Neural cell (in vitro differentiated cells): Measurements from ENCODE around the gene DEGS2. TPM values are rescaled to one million over a fixed set of nuclear protein-coding genes. Genes with fewer than 3 reads are reported as not detected.

ENCODE experiments used
- H2AFZ ChIP-seq: fragments of 200-600, 300-800 bp; sonication (generic), shearing (Covaris generic); 2 replicates; pipeline ENCODE4 v1.6.0; 2014; ENCODE audit warnings: low read depth, mild to moderate bottlenecking, antibody characterized with exemption, low read length, moderate library complexity
- H3F3A ChIP-seq: fragments of 200-600 bp; shearing (Covaris generic); 2 replicates; pipeline ENCODE4 v1.6.1; 2016; ENCODE audit warnings: mild to moderate bottlenecking, moderate library complexity, mixed read lengths, antibody characterized with exemption, low read length; ENCODE audit not compliant: insufficient read depth, poor library complexity, severe bottlenecking
- H3K27ac ChIP-seq: fragments of 200-600, 300-800 bp; sonication (generic), shearing (Covaris generic); 2 replicates; pipeline ENCODE4 v1.5.1; 2014; ENCODE audit warnings: mild to moderate bottlenecking, low read length, moderate library complexity
- H3K27me3 ChIP-seq: fragments of 300-800, 200-600 bp; sonication (generic), shearing (Covaris generic); 2 replicates; pipeline ENCODE4 v1.6.0; 2014; ENCODE audit warnings: mild to moderate bottlenecking, low read depth, low read length, moderate library complexity; ENCODE audit not compliant: insufficient read depth
- H3K36me3 ChIP-seq: fragments of 300-800, 200-600 bp; sonication (generic), shearing (Covaris generic); 2 replicates; pipeline ENCODE4 v1.5.1; 2014; ENCODE audit warnings: mild to moderate bottlenecking, antibody characterized with exemption, low read length, moderate library complexity; ENCODE audit not compliant: insufficient read depth
- H3K4me2 ChIP-seq: fragments of 300-800, 200-600 bp; sonication (generic), shearing (Covaris generic); 2 replicates; pipeline ENCODE4 v1.6.0; 2014; ENCODE audit warnings: mild to moderate bottlenecking, low read length
- H3K4me3 ChIP-seq: fragments of 300-800, 200-600 bp; sonication (generic), shearing (Covaris generic); 2 replicates; pipeline ENCODE4 v1.5.1; 2014; ENCODE audit warnings: mild to moderate bottlenecking, low read length, moderate library complexity
- H3K79me2 ChIP-seq: fragments of 200-600 bp; shearing (Covaris generic); replicated peaks from 2 replicates; pipeline ENCODE4 v1.6.0; 2014; ENCODE audit warnings: mild to moderate bottlenecking, low read length, moderate library complexity; ENCODE audit not compliant: insufficient read depth
- H3K9ac ChIP-seq: fragments of 300-800, 200-600 bp; sonication (generic), shearing (Covaris generic); 2 replicates; pipeline ENCODE4 v1.6.1; 2016; ENCODE audit warnings: mild to moderate bottlenecking, low read length, mixed read lengths
- H3K9me2 ChIP-seq: fragments of 200-600 bp; shearing (Covaris generic); 2 replicates; pipeline ENCODE4 v1.6.1; 2016; ENCODE audit warnings: mild to moderate bottlenecking, low read length, mixed read lengths; ENCODE audit not compliant: insufficient read depth
- H3K9me3 ChIP-seq: fragments of 200-600, 300-800 bp; sonication (generic), shearing (Covaris generic); 2 replicates; pipeline ENCODE4 v1.6.1; 2016; ENCODE audit warnings: mild to moderate bottlenecking, mixed run types, low read length, moderate library complexity, mixed read lengths
- H4K20me1 ChIP-seq: fragments of 200-600 bp; shearing (Covaris generic); 2 replicates; pipeline ENCODE4 v1.6.1; 2016; ENCODE audit warnings: mild to moderate bottlenecking, mixed run types; ENCODE audit not compliant: insufficient read depth
- EP300 ChIP-seq: fragments of 450-650 bp; conservative IDR thresholded peaks from 2 replicates; pipeline ENCODE4 v1.6.1; 2014; ENCODE audit warnings: antibody characterized with exemption, mild to moderate bottlenecking, moderate library complexity; ENCODE audit not compliant: poor library complexity, severe bottlenecking
- EZH2 ChIP-seq: fragments of 200-600, 300-800 bp; shearing (Covaris generic), sonication (generic); IDR thresholded peaks from 2 replicates; pipeline ENCODE4 v1.6.1; 2014; ENCODE audit warnings: antibody characterized with exemption, low read length, borderline replicate concordance, mild to moderate bottlenecking; ENCODE audit not compliant: insufficient read depth, poor library complexity, severe bottlenecking
- MXI1 ChIP-seq: fragments of 450-650 bp; conservative IDR thresholded peaks from 2 replicates; pipeline ENCODE4 v1.6.1; 2014; ENCODE audit warnings: antibody characterized with exemption, mild to moderate bottlenecking; ENCODE audit not compliant: poor library complexity, severe bottlenecking
- POLR2AphosphoS5 ChIP-seq: IDR thresholded peaks from 2 replicates; pipeline ENCODE4 v1.6.1; 2012
- RAD21 ChIP-seq: fragments of 450-650 bp; conservative IDR thresholded peaks from 2 replicates; pipeline ENCODE4 v1.6.1; 2014; ENCODE audit warnings: antibody characterized with exemption, mild to moderate bottlenecking, moderate library complexity
- SMC3 ChIP-seq: fragments of 450-650 bp; conservative IDR thresholded peaks from 2 replicates; pipeline ENCODE4 v1.6.1; 2014; ENCODE audit warnings: antibody characterized with exemption, mild to moderate bottlenecking, moderate library complexity; ENCODE audit not compliant: poor library complexity
- TAF1 ChIP-seq: IDR thresholded peaks from 2 replicates; pipeline ENCODE4 v1.6.1; 2012; ENCODE audit warnings: low read depth
- polyA plus RNA-seq: library from polyadenylated mRNA; depleted of rRNA; stranded (reverse); fragments of >200 nt; gene quantifications from 2 replicates; pipeline ENCODE4 v1.2.3, GENCODE V29; 2014
- TF ChIP-seq, protein P1 (sequence below): fragments of 450-650 bp; IDR thresholded peaks from 2 replicates; pipeline ENCODE4 v1.5.1; 2014; ENCODE audit warnings: antibody characterized with exemption, mild to moderate bottlenecking, moderate library complexity; ENCODE audit not compliant: poor library complexity, severe bottlenecking
- TF ChIP-seq, protein P2 (sequence below): IDR thresholded peaks from 2 replicates; pipeline ENCODE4 v1.6.1; 2012; ENCODE audit warnings: borderline replicate concordance

The DEGS2 gene
- polyA plus RNA-seq, 1 donor from 2014 or later: 0.37 TPM

DNA sequence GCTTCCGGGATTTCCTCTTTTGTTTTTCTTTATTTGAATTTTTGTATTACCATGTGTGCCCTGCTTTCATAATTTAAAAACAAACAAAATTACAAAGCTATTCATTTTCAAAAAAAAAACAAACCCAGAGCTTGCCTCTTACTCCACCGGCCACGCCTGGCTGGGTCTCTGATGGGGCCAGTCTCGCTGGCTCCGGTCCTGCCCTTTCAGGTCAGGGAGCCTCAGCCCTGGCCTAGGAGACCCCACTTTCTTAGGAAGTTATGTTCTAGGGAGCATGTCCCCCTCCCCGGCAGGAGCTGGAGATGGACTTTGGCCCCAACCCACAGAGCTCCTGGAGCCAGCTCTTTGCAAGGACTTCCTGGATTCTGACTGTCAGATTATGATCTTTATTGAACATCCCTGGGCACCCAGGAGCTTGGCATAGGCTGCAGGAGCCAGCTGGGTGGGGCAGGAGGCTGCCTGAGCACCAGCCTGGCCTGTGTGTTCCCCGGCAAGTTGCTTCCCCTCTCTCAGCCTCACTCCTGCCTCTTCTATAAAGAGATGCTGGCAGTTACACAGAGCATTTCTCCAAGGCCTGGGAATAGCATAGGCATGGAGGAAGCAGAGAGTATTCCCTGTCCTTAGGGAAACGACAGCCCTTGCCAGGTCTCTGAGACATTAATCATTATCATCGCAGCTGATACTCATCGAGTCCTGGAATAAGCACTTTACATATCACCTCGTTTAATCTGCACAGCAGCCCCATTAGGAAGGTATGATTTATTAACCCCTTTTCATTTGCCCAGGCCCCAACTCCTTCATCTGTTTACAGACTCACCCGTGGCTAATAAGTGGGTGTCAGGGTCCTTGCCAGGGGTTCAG is 3.5 kb downstream of the DEGS2 start:
- Histone ChIP-seq H3K9ac (no peak overlapping the region), H4K20me1 (no peaks in the 10 kb centered on the region), H3K9me3 (peaks cover 5% of the 10 kb centered on the region), H3K79me2 (no peaks in the 10 kb centered on the region), H3K9me2 (no peaks in the 10 kb centered on the region), H3K36me3 (no peaks in the 10 kb centered on the region), H3F3A (no peaks in the 10 kb centered on the region), H3K4me3 (no peak overlapping the region), H2AFZ (no peak overlapping the region), H3K27me3 (peaks cover 41% of the 10 kb centered on the region), H3K27ac (no peak overlapping the region), H3K4me2 (no peak overlapping the region)
- TF ChIP-seq POLR2AphosphoS5: no peak
- TF ChIP-seq, protein P1, sequence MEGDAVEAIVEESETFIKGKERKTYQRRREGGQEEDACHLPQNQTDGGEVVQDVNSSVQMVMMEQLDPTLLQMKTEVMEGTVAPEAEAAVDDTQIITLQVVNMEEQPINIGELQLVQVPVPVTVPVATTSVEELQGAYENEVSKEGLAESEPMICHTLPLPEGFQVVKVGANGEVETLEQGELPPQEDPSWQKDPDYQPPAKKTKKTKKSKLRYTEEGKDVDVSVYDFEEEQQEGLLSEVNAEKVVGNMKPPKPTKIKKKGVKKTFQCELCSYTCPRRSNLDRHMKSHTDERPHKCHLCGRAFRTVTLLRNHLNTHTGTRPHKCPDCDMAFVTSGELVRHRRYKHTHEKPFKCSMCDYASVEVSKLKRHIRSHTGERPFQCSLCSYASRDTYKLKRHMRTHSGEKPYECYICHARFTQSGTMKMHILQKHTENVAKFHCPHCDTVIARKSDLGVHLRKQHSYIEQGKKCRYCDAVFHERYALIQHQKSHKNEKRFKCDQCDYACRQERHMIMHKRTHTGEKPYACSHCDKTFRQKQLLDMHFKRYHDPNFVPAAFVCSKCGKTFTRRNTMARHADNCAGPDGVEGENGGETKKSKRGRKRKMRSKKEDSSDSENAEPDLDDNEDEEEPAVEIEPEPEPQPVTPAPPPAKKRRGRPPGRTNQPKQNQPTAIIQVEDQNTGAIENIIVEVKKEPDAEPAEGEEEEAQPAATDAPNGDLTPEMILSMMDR: no peak
- TF ChIP-seq EP300: no peak
- no peak for TF ChIP-seq MXI1
- TF ChIP-seq, protein P2, sequence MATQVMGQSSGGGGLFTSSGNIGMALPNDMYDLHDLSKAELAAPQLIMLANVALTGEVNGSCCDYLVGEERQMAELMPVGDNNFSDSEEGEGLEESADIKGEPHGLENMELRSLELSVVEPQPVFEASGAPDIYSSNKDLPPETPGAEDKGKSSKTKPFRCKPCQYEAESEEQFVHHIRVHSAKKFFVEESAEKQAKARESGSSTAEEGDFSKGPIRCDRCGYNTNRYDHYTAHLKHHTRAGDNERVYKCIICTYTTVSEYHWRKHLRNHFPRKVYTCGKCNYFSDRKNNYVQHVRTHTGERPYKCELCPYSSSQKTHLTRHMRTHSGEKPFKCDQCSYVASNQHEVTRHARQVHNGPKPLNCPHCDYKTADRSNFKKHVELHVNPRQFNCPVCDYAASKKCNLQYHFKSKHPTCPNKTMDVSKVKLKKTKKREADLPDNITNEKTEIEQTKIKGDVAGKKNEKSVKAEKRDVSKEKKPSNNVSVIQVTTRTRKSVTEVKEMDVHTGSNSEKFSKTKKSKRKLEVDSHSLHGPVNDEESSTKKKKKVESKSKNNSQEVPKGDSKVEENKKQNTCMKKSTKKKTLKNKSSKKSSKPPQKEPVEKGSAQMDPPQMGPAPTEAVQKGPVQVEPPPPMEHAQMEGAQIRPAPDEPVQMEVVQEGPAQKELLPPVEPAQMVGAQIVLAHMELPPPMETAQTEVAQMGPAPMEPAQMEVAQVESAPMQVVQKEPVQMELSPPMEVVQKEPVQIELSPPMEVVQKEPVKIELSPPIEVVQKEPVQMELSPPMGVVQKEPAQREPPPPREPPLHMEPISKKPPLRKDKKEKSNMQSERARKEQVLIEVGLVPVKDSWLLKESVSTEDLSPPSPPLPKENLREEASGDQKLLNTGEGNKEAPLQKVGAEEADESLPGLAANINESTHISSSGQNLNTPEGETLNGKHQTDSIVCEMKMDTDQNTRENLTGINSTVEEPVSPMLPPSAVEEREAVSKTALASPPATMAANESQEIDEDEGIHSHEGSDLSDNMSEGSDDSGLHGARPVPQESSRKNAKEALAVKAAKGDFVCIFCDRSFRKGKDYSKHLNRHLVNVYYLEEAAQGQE: no peak

GRCh38 chr14:100155049-100155621 is 4.3 kb downstream of the DEGS2 start:
- no peak for TF ChIP-seq MXI1
- peak; percentile 34 for TF ChIP-seq POLR2AphosphoS5
- TF ChIP-seq EZH2: no peak
- TF ChIP-seq, protein P2: no peak
- TF ChIP-seq SMC3: peak; percentile 39
- TF ChIP-seq EP300: no peak
- TF ChIP-seq RAD21: no peak
- no peak for TF ChIP-seq TAF1
- TF ChIP-seq, protein P1: peak; percentile 57
- no peak overlapping the region for H3K9ac ChIP-seq
- peaks cover 33% of the 10 kb centered on the region for H3K27me3 ChIP-seq
- H3K36me3 ChIP-seq: no peaks in the 10 kb centered on the region
- H4K20me1 ChIP-seq: no peaks in the 10 kb centered on the region
- H3K9me3 ChIP-seq: peaks cover under 1% of the 10 kb centered on the region
- no peaks in the 10 kb centered on the region for H3F3A ChIP-seq
- no peaks in the 10 kb centered on the region for H3K79me2 ChIP-seq
- H2AFZ ChIP-seq: no peak overlapping the region
- no peaks in the 10 kb centered on the region for H3K9me2 ChIP-seq
- H3K4me3 ChIP-seq: no peak overlapping the region
- no peak overlapping the region for H3K4me2 ChIP-seq
- no peak overlapping the region for H3K27ac ChIP-seq
